Kidney epithelial cell (primary cell): ENCODE results near the gene ZNF267. TPM values are rescaled to one million over a fixed set of nuclear protein-coding genes. Genes with fewer than 3 reads are reported as not detected.
A peak's percentile ranks its signal among the peaks of the same experiment; 100 is the strongest.

ENCODE experiments used
- DNase-seq: peaks from one replicate; pipeline ENCODE4 v3.0.0-alpha.2; 2010; ENCODE audit warnings: low read depth
- H3K27me3 ChIP-seq: 2 replicates; pipeline ENCODE4 v1.6.0; 2011; ENCODE audit warnings: low read length; ENCODE audit not compliant: control insufficient read depth, insufficient read depth
- H3K36me3 ChIP-seq: 2 replicates; pipeline ENCODE4 v1.5.1; 2011; ENCODE audit warnings: low read length; ENCODE audit not compliant: control insufficient read depth, insufficient read depth
- H3K4me3 ChIP-seq: 2 replicates; pipeline ENCODE4 v1.5.1; 2011; ENCODE audit warnings: low read depth, mild to moderate bottlenecking, control low read depth, low read length
- CTCF ChIP-seq: IDR thresholded peaks from 2 replicates; pipeline ENCODE4 v1.5.1; 2011; ENCODE audit warnings: mild to moderate bottlenecking, moderate library complexity, low read length, control low read depth, inconsistent platforms; ENCODE audit not compliant: insufficient read depth, poor library complexity, severe bottlenecking
- total RNA-seq: library from RNA; depleted of rRNA; stranded (reverse); fragments of >200 nt; gene quantifications from 2 replicates; pipeline ENCODE4 v1.2.3, GENCODE V29; 2015

The ZNF267 gene
- total RNA-seq, 1 donor from 2014 or later, result 32.3 TPM

DNA sequence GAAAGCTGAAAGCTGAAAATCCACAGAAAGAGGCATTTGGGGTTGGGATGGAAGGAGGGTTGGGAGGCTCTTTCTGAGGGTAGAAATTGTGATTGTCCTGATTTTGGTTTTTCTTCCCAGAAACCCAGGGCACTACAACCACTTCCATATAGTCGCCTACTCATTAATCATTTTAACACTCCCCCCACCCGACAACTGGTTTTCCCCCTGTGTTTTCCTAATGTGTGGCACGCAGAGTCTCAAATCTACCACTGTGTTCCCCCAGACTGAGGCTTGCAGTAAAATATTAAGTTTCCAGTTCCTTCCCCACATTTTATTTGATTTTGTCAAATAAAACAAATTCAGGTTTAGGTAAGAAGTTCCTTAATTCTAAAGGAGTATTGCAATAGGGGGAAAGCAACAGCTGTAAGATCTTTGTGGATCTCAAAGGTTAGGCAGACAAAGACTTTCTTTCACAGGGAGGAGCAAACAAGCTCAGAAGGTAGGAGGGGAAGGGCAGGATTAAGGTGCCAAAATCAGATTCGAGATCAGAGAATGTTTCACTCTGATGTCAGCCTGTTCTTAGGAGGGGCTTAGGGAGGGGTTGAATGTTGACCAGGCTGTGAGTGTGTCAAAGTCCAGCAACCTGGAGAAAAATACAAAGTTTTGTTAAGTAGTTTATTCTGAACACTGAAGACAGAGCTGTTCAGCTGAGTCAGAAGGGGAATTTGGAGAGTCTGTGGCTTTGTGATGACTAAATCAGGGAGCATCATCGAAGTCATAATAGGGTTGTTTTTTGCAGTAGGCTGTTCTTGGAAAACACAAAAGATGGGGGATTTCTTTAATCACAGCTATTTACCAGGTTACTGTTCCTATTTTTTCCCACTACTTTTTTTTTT, 3.6 kb downstream of the ZNF267 start:
- DNase-seq, result peak; percentile 87
- Histone ChIP-seq H3K4me3 (no peak overlapping the region), H3K36me3 (peaks cover 2% of the 10 kb centered on the region), H3K27me3 (no peaks in the 10 kb centered on the region)
- TF ChIP-seq CTCF, result no peak

GRCh38 chr16:31877876-31878642, 4.5 kb downstream of the ZNF267 start:
- TF ChIP-seq CTCF, result no peak
- no peak for DNase-seq
- peaks cover 2% of the 10 kb centered on the region for H3K36me3 ChIP-seq
- H3K4me3 ChIP-seq, result no peak overlapping the region
- H3K27me3 ChIP-seq, result no peaks in the 10 kb centered on the region

DNA sequence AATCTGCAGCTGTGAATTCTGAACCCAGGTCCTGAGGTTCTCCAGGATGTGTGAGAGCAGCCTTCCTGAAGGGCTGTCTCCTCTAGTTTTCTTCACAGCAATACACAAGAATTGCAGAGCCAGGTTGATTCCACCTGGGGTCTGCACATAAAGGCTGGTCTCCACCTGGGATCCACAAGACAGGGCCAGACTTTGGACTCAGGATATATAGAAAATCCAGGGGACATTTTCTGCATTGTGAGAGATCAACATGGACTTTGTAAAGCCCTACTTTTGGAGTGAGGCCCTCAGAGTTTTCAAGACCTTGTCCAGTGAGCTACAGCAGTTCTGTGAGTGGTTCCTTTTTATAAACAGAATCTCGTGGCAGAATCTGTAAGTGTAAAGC, 6.3 kb downstream of the ZNF267 start:
- TF ChIP-seq CTCF, result no peak
- no peak for DNase-seq
- Histone ChIP-seq H3K4me3 (no peak overlapping the region), H3K27me3 (no peaks in the 10 kb centered on the region), H3K36me3 (peaks cover 2% of the 10 kb centered on the region)

- H3K27me3 ChIP-seq, result no peaks in the 10 kb centered on the region
- TF ChIP-seq CTCF, result no peak
- H3K36me3 ChIP-seq, result peaks cover 4% of the 10 kb centered on the region
- H3K4me3 ChIP-seq, result no peak overlapping the region
- DNase-seq, result no peak
Measured at GRCh38 chr16:31880322-31880979, 6.8 kb downstream of the ZNF267 start.

- no peak for TF ChIP-seq CTCF
- Histone ChIP-seq H3K36me3 (peaks cover 4% of the 10 kb centered on the region), H3K4me3 (no peak overlapping the region), H3K27me3 (no peaks in the 10 kb centered on the region)
- no peak for DNase-seq
Measured at GRCh38 chr16:31886227-31886626, 12.6 kb downstream of the ZNF267 start.
